IMR-90 (cell line): ENCODE measurements around the gene SPTSSB. TPM values are rescaled to one million over a fixed set of nuclear protein-coding genes. Genes with fewer than 3 reads are reported as not detected.

Experiments used
- ATAC-seq: fragments of 200-7000 bp; cut with Tn5 transposase; 2 replicates; pipeline ENCODE4 v1.9.1; 2020; ENCODE audit warnings: low read depth, mild to moderate bottlenecking, moderate library complexity
- BruUV-seq: library from RNA; stranded (reverse); fragments of 400-500 nt; replicated peaks from 2 replicates; lab custom pipeline; 2021; lab: Mats Ljungman, UMichigan
- CTCF ChIA-PET: fragments of 300-600 bp; formaldehyde crosslinking; extraction: SDS; loops from one replicate; lab custom pipeline; 2021; ENCODE audit warnings: antibody characterized with exemption; lab: Yijun Ruan, JAX
- POLR2A ChIA-PET: fragments of 300-600 bp; sonication (Branson Sonifier 250); formaldehyde crosslinking; loops from one replicate; lab custom pipeline; 2022; ENCODE audit warnings: antibody characterized with exemption; ENCODE audit not compliant: unreplicated experiment; lab: Charles Lee
- DNase-seq: peaks from one replicate; pipeline ENCODE4 v3.0.0; 2013
- H2AFZ ChIP-seq: replicated peaks from 2 replicates; pipeline ENCODE3; 2013; ENCODE audit warnings: low read length, mild to moderate bottlenecking; ENCODE audit not compliant: poor library complexity
- H2AK5ac ChIP-seq: 2 replicates; pipeline ENCODE4 v1.6.1; 2013; ENCODE audit warnings: low read depth, low read length, inconsistent platforms
- H2AK9ac ChIP-seq: replicated peaks from 2 replicates; pipeline ENCODE3; 2013; ENCODE audit warnings: mild to moderate bottlenecking, low read depth, low read length, moderate library complexity; ENCODE audit not compliant: poor library complexity
- H2BK120ac ChIP-seq: 2 replicates; pipeline ENCODE4 v1.6.1; 2013; ENCODE audit warnings: low read depth, low read length, inconsistent platforms
- H2BK15ac ChIP-seq: 3 replicates; pipeline ENCODE4 v1.6.1; 2013; ENCODE audit warnings: low read depth, low read length, inconsistent platforms
- H2BK20ac ChIP-seq: 2 replicates; pipeline ENCODE4 v1.6.1; 2013; ENCODE audit warnings: low read depth, mild to moderate bottlenecking, inconsistent platforms, low read length, moderate library complexity
- H2BK5ac ChIP-seq: 2 replicates; pipeline ENCODE4 v1.6.1; 2013; ENCODE audit warnings: mild to moderate bottlenecking, low read depth, low read length, inconsistent platforms; ENCODE audit not compliant: poor library complexity, severe bottlenecking
- H3K14ac ChIP-seq: replicated peaks from 2 replicates; pipeline ENCODE4 v1.6.1; 2013; ENCODE audit warnings: low read depth, low read length, inconsistent platforms
- H3K18ac ChIP-seq: 2 replicates; pipeline ENCODE4 v1.6.1; 2013; ENCODE audit warnings: low read depth, low read length, control low read depth
- H3K23ac ChIP-seq: 2 replicates; pipeline ENCODE4 v1.6.1; 2013; ENCODE audit warnings: low read depth, low read length, inconsistent platforms
- H3K27ac ChIP-seq: 2 replicates; pipeline ENCODE4 v1.5.1; 2013; ENCODE audit warnings: mild to moderate bottlenecking, control low read depth, low read length; ENCODE audit not compliant: insufficient read depth
- H3K27me3 ChIP-seq: 2 replicates; pipeline ENCODE4 v1.6.1; 2013; ENCODE audit warnings: low read length; ENCODE audit not compliant: control insufficient read depth, insufficient read depth
- H3K36me3 ChIP-seq: 2 replicates; pipeline ENCODE4 v1.6.1; 2013; ENCODE audit warnings: low read length, mixed read lengths; ENCODE audit not compliant: control insufficient read depth, insufficient read depth
- H3K4ac ChIP-seq: 2 replicates; pipeline ENCODE4 v1.6.1; 2013; ENCODE audit warnings: low read depth, low read length, inconsistent platforms
- H3K4me1 ChIP-seq: 2 replicates; pipeline ENCODE4 v1.6.1; 2013; ENCODE audit warnings: low read length, mixed read lengths; ENCODE audit not compliant: control insufficient read depth, insufficient read depth
- H3K4me2 ChIP-seq: 2 replicates; pipeline ENCODE4 v1.6.1; 2013; ENCODE audit warnings: low read depth, mild to moderate bottlenecking, control low read depth, low read length, moderate library complexity
- H3K4me3 ChIP-seq: 2 replicates; pipeline ENCODE4 v1.5.1; 2013; ENCODE audit warnings: low read depth, mild to moderate bottlenecking, control low read depth, low read length, moderate library complexity; ENCODE audit not compliant: insufficient read depth
- H3K56ac ChIP-seq: 2 replicates; pipeline ENCODE4 v1.6.1; 2013; ENCODE audit warnings: low read length, inconsistent platforms; ENCODE audit not compliant: insufficient read depth; ENCODE audit errors: extremely low read depth
- H3K79me1 ChIP-seq, 2 experiments: 2 replicates each; pipeline ENCODE4 v1.6.1; 2013; ENCODE audit warnings: low read length in 2 of 2, inconsistent platforms in 1 of 2, low read depth in 1 of 2
- H3K9ac ChIP-seq: 2 replicates; pipeline ENCODE4 v1.6.1; 2013; ENCODE audit warnings: low read depth, low read length, control low read depth
- H3K9me1 ChIP-seq: 2 replicates; pipeline ENCODE4 v1.6.1; 2013; ENCODE audit warnings: low read length, inconsistent platforms; ENCODE audit not compliant: insufficient read depth
- H3K9me3 ChIP-seq: 2 replicates; pipeline ENCODE4 v1.6.1; 2013; ENCODE audit warnings: low read length; ENCODE audit not compliant: control insufficient read depth, insufficient read depth
- H4K20me1 ChIP-seq: 2 replicates; pipeline ENCODE4 v1.6.1; 2013; ENCODE audit warnings: low read length, inconsistent platforms; ENCODE audit not compliant: insufficient read depth
- H4K5ac ChIP-seq: 2 replicates; pipeline ENCODE4 v1.6.1; 2013; ENCODE audit warnings: mild to moderate bottlenecking, low read depth, low read length, control low read depth
- H4K8ac ChIP-seq, 2 experiments: 2 replicates each; pipeline ENCODE4 v1.6.1; 2013; ENCODE audit warnings: low read depth in 2 of 2, low read length in 2 of 2, control low read depth in 1 of 2, inconsistent platforms in 1 of 2
- H4K91ac ChIP-seq: 2 replicates; pipeline ENCODE4 v1.6.1; 2013; ENCODE audit warnings: low read depth, low read length, inconsistent platforms; ENCODE audit not compliant: insufficient read depth
- BHLHE40 ChIP-seq: fragments of 150-350 bp; IDR thresholded peaks from 2 replicates; pipeline ENCODE4 v1.6.1; 2016; ENCODE audit warnings: mild to moderate bottlenecking, low read depth, low read length
- CEBPB ChIP-seq: IDR thresholded peaks from 2 replicates; pipeline ENCODE4 v1.6.1; 2012; ENCODE audit warnings: low read depth, low read length, improper control_type of control experiment
- CHD1 ChIP-seq: IDR thresholded peaks from 2 replicates; pipeline ENCODE4 v1.6.1; 2012; ENCODE audit warnings: low read depth, low read length, improper control_type of control experiment
- FOS ChIP-seq: fragments of 150-350 bp; IDR thresholded peaks from 2 replicates; pipeline ENCODE4 v1.6.1; 2016; ENCODE audit warnings: low read depth, low read length
- MAFK ChIP-seq: IDR thresholded peaks from 2 replicates; pipeline ENCODE4 v1.6.1; 2012; ENCODE audit warnings: low read depth, low read length, improper control_type of control experiment
- MAZ ChIP-seq: IDR thresholded peaks from 2 replicates; pipeline ENCODE4 v1.6.1; 2012; ENCODE audit warnings: low read depth, mild to moderate bottlenecking, low read length, improper control_type of control experiment, moderate library complexity, borderline replicate concordance
- MXI1 ChIP-seq: IDR thresholded peaks from 2 replicates; pipeline ENCODE4 v1.6.1; 2012; ENCODE audit warnings: low read depth, mild to moderate bottlenecking, low read length, moderate library complexity, borderline replicate concordance
- NFE2L2 ChIP-seq: fragments of 150-350 bp; IDR thresholded peaks from 2 replicates; pipeline ENCODE4 v1.6.1; 2016; ENCODE audit warnings: low read depth, mild to moderate bottlenecking, low read length
- POLR2A ChIP-seq: IDR thresholded peaks from 2 replicates; pipeline ENCODE4 v1.6.1; 2012; ENCODE audit warnings: mild to moderate bottlenecking, low read depth, low read length
- RAD21 ChIP-seq: IDR thresholded peaks from 2 replicates; pipeline ENCODE4 v1.6.1; 2012; ENCODE audit warnings: low read length, improper control_type of control experiment
- RCOR1 ChIP-seq: IDR thresholded peaks from 2 replicates; pipeline ENCODE4 v1.6.1; 2012; ENCODE audit warnings: mild to moderate bottlenecking, low read length, improper control_type of control experiment; ENCODE audit not compliant: insufficient replicate concordance
- RFX5 ChIP-seq: IDR thresholded peaks from 2 replicates; pipeline ENCODE4 v1.8.0; 2012; ENCODE audit warnings: low read depth, mild to moderate bottlenecking, low read length, moderate library complexity
- SMC3 ChIP-seq: fragments of 150-350 bp; IDR thresholded peaks from 2 replicates; pipeline ENCODE4 v1.6.1; 2016; ENCODE audit warnings: low read depth, mild to moderate bottlenecking, antibody characterized with exemption, low read length, moderate library complexity
- WGBS, 2 experiments: methylation state at CpG; one replicate each; pipeline versions ENCODE4 v1.1.5 to v1.1.7; 2013; ENCODE audit warnings: missing lambda C conversion rate in 2 of 2; ENCODE audit not compliant: insufficient read length in 1 of 2; ENCODE audit errors: extremely low coverage in 2 of 2; 5-methylcytosine and 5-hydroxymethylcytosine counted together
- dilution Hi-C: fragments of 300-500 bp; cut with HindIII; formaldehyde crosslinking; loops from one replicate; pipeline ENCODE4 v1.14.3; 2018; ENCODE audit warnings: low sequenced_read_pairs; ENCODE audit not compliant: unreplicated experiment
- in situ Hi-C: fragments of 300-500 bp; cut with MboI; formaldehyde crosslinking; loops from 3 replicates; pipeline ENCODE4 v1.14.3; 2019; ENCODE audit warnings: low sequenced_read_pairs, inconsistent platforms, mixed read lengths
- intact Hi-C: fragments of 100-400 bp; cut with micrococcal nuclease; formaldehyde crosslinking; loops from 2 replicates; pipeline ENCODE4 v1.10.0; 2022
- polyA plus RNA-seq, 3 experiments: library from polyadenylated mRNA; depleted of rRNA; stranded (reverse); fragments of >200 nt; gene quantifications; 2 replicates each; pipeline ENCODE4 v1.2.3, GENCODE V29; 2012; ENCODE audit warnings: low replicate concordance in 1 of 3
- total RNA-seq: library from RNA; depleted of rRNA; stranded (reverse); fragments of >200 nt; gene quantifications from 2 replicates; pipeline ENCODE4 v1.2.3, GENCODE V29; 2012
- TF ChIP-seq, protein P1 (sequence below): conservative IDR thresholded peaks from 2 replicates; pipeline ENCODE4 v1.5.1; 2012; ENCODE audit warnings: mild to moderate bottlenecking, low read depth, low read length, improper control_type of control experiment
- TF ChIP-seq, protein P2 (sequence below): fragments of 150-350 bp; IDR thresholded peaks from 2 replicates; pipeline ENCODE4 v1.6.1; 2016; ENCODE audit warnings: low read depth, mild to moderate bottlenecking, low read length, moderate library complexity, borderline replicate concordance
- TF ChIP-seq, protein P3 (sequence below): fragments of 150-350 bp; IDR thresholded peaks from 2 replicates; pipeline ENCODE4 v1.6.1; 2017; ENCODE audit warnings: mild to moderate bottlenecking, antibody characterized with exemption, low read length, low read depth

Gene SPTSSB
- total and polyA plus RNA-seq, 2 of the 4 experiments (the other 2 are of a cell fraction): not detected

DNA sequence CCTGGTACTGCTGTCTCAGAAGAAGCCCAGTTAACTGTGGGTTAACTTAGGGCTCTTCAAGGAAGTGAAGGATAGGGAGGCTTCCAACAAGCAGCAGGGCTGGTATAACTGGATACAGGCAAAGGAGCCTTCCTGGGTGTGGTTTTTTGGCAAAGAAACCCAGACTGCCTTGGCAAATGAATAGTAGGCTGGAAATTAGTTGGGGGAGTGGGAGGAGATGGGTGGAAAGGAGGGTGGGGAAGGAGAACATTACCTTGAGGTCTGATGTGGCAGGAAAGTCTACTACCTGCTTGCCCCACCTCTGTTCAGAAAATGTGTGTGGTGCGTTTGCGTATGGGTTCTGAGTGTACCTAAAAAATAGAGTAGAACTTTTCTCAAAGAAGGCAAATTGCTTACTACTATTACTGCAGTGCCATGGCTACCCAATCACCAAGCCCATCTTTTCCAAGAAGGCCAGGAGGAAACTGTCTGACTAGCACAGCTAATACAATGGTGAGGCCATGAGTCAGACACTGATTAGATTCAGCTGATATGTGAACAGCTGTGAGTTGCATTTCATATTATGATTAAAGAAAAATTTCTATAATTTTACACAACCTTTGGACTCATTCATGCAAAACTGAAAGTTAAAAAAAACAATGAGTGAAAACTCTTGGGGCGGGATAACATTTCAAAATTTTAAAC lies 55.2 kb downstream of the SPTSSB start:
- no peak overlapping the region for H4K91ac ChIP-seq
- TF ChIP-seq, protein P1, sequence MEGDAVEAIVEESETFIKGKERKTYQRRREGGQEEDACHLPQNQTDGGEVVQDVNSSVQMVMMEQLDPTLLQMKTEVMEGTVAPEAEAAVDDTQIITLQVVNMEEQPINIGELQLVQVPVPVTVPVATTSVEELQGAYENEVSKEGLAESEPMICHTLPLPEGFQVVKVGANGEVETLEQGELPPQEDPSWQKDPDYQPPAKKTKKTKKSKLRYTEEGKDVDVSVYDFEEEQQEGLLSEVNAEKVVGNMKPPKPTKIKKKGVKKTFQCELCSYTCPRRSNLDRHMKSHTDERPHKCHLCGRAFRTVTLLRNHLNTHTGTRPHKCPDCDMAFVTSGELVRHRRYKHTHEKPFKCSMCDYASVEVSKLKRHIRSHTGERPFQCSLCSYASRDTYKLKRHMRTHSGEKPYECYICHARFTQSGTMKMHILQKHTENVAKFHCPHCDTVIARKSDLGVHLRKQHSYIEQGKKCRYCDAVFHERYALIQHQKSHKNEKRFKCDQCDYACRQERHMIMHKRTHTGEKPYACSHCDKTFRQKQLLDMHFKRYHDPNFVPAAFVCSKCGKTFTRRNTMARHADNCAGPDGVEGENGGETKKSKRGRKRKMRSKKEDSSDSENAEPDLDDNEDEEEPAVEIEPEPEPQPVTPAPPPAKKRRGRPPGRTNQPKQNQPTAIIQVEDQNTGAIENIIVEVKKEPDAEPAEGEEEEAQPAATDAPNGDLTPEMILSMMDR: no peak
- no peak for TF ChIP-seq RFX5
- no peak for TF ChIP-seq CEBPB
- no peak for TF ChIP-seq RCOR1
- TF ChIP-seq, protein P2, sequence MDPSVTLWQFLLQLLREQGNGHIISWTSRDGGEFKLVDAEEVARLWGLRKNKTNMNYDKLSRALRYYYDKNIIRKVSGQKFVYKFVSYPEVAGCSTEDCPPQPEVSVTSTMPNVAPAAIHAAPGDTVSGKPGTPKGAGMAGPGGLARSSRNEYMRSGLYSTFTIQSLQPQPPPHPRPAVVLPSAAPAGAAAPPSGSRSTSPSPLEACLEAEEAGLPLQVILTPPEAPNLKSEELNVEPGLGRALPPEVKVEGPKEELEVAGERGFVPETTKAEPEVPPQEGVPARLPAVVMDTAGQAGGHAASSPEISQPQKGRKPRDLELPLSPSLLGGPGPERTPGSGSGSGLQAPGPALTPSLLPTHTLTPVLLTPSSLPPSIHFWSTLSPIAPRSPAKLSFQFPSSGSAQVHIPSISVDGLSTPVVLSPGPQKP: no peak
- no peak for TF ChIP-seq CHD1
- no peak for TF ChIP-seq NFE2L2
- no peak for TF ChIP-seq RAD21
- no peak for TF ChIP-seq MAFK
- no peak for TF ChIP-seq POLR2A
- TF ChIP-seq FOS: no peak
- no peak for TF ChIP-seq MXI1
- TF ChIP-seq MAZ: no peak
- no peak for TF ChIP-seq SMC3
- TF ChIP-seq BHLHE40: no peak
- TF ChIP-seq, protein P3, sequence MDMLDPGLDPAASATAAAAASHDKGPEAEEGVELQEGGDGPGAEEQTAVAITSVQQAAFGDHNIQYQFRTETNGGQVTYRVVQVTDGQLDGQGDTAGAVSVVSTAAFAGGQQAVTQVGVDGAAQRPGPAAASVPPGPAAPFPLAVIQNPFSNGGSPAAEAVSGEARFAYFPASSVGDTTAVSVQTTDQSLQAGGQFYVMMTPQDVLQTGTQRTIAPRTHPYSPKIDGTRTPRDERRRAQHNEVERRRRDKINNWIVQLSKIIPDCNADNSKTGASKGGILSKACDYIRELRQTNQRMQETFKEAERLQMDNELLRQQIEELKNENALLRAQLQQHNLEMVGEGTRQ: no peak
- dilution Hi-C loops (no loop called here), in situ Hi-C loops (no loop called here), intact Hi-C loops (no loop called here)
- H4K20me1 ChIP-seq: no peaks in the 10 kb centered on the region
- ChIA-PET CTCF (interaction anchor here (0.6 kb wide), 1 partner anchor 93 kb away, joined by 3 read pairs; no protein-coding TSS in a partner anchor), POLR2A (no interaction called here)
- no peak overlapping the region for H3K4me2 ChIP-seq
- H3K27ac ChIP-seq: no peak overlapping the region
- H3K14ac ChIP-seq: no peak overlapping the region
- no peak overlapping the region for H3K9ac ChIP-seq
- H3K36me3 ChIP-seq: no peaks in the 10 kb centered on the region
- DNase-seq (no peak), ATAC-seq (no peak)
- H2BK20ac ChIP-seq: no peak overlapping the region
- no peaks in the 10 kb centered on the region for H3K4me1 ChIP-seq
- H3K27me3 ChIP-seq: 0 out of 2 replicates have a peak, but pooled peaks cover 1% of the 10 kb centered on the region
- H3K79me1 ChIP-seq: no peaks in the 10 kb centered on the region
- H2AK9ac ChIP-seq: no peak overlapping the region
- H3K18ac ChIP-seq: no peak overlapping the region
- no TSS peak for BruUV-seq
- H3K9me1 ChIP-seq: no peaks in the 10 kb centered on the region
- no peak overlapping the region for H2BK15ac ChIP-seq
- H2AK5ac ChIP-seq: no peak overlapping the region
- no peak overlapping the region for H4K8ac ChIP-seq
- no peaks in the 10 kb centered on the region for H3K9me3 ChIP-seq
- H3K4me3 ChIP-seq: no peak overlapping the region
- no peak overlapping the region for H3K4ac ChIP-seq
- no CpG with 5 or more reads among the region's 3 CpGs for WGBS, 2 experiments
- H2BK120ac ChIP-seq: no peak overlapping the region
- no peak overlapping the region for H2BK5ac ChIP-seq
- H2AFZ ChIP-seq: no peak overlapping the region
- H3K56ac ChIP-seq: no peak overlapping the region
- no peak overlapping the region for H4K5ac ChIP-seq
- H3K23ac ChIP-seq: no peak overlapping the region
